ENCODE measurements around the gene POLR3H. TPM values are rescaled to one million over a fixed set of nuclear protein-coding genes. Genes with fewer than 3 reads are reported as not detected.

The POLR3H gene
- total and polyA plus RNA-seq, 2 donors (not counting 3 experiments of a cell fraction or from before 2014, with no cell fraction given): 31.2 to 39.4 TPM

- no peaks in the 10 kb centered on the region for H3K9me1 ChIP-seq (replicated peaks; ENCODE audit: control insufficient read depth, extremely low read depth, insufficient read depth, low read length)
- H4K20me1 ChIP-seq (replicated peaks; ENCODE audit: control insufficient read depth, extremely low read depth, insufficient read depth, low read length): no peaks in the 10 kb centered on the region
- POLR2A ChIA-PET: no interaction called here
- no peaks in the 10 kb centered on the region for H3K9me3 ChIP-seq (replicated peaks; ENCODE audit: control insufficient read depth, insufficient read depth, low read length)
- dilution Hi-C loops (cut with MboI; ENCODE audit: extremely low pct_ligation_motif_present, low sequenced_read_pairs): no loop called here
- TF ChIP-seq FOS (IDR thresholded peaks at IDR 0.05; ENCODE audit: borderline replicate concordance, insufficient read depth, low read length): no peak
- TF ChIP-seq MAX (IDR thresholded peaks at IDR 0.05; ENCODE audit: insufficient read depth, insufficient read length): no peak
- no peak for TF ChIP-seq POLR2AphosphoS5 (IDR thresholded peaks at IDR 0.05; ENCODE audit: insufficient read depth, low read depth, low read length)
- TF ChIP-seq CTCF (IDR thresholded peaks at IDR 0.05; ENCODE audit: extremely low read depth in 1 of 2, insufficient read depth in 1 of 2, low read depth in 1 of 2, low read length in 2 of 2): no peak
- TF ChIP-seq POLR2A (IDR thresholded peaks at IDR 0.05; ENCODE audit: low read depth, low read length): no peak
- TF ChIP-seq MYC (IDR thresholded peaks at IDR 0.05; ENCODE audit: low read depth, low read length): no peak
- TF ChIP-seq GATA2 (IDR thresholded peaks at IDR 0.05; ENCODE audit: insufficient read depth, insufficient read length, low read depth, low read length): no peak
- no peak for TF ChIP-seq EZH2 (IDR thresholded peaks at IDR 0.05; ENCODE audit: borderline replicate concordance, low read depth, low read length, severe bottlenecking)
- intact Hi-C loops (cut with micrococcal nuclease): no loop called here
- no peaks in the 10 kb centered on the region for H3K4me1 ChIP-seq (ENCODE audit: control insufficient read depth, extremely low read depth, insufficient read depth, low read length)
- BruUV-seq (replicated peaks): no TSS peak
- H3K27me3 ChIP-seq (ENCODE audit: control insufficient read depth in 2 of 2, insufficient read depth in 2 of 2, low read length in 2 of 2): no peaks in the 10 kb centered on the region
- peaks cover 0 to 11% of the 10 kb centered on the region in 2 experiments for H3K36me3 ChIP-seq (ENCODE audit: control insufficient read depth in 2 of 2, extremely low read depth in 1 of 2, insufficient read depth in 2 of 2, low read length in 2 of 2)
- H2AFZ ChIP-seq (ENCODE audit: low read depth, low read length): no peak overlapping the region
- no peak overlapping the region for H3K9ac ChIP-seq (replicated peaks; ENCODE audit: extremely low read depth, insufficient read depth, low read length)
- H3K79me2 ChIP-seq (ENCODE audit: control insufficient read depth, insufficient read depth, low read length): peaks cover 6% of the 10 kb centered on the region
- CTCF ChIA-PET: interaction anchor here (0.9 to 4.8 kb wide), 6 partner anchors 9 to 95 kb away, joined by 3 to 38 read pairs (median 4); no protein-coding TSS in a partner anchor
- no peak overlapping the region for H3K4me3 ChIP-seq (replicated peaks in 1 of 3; ENCODE audit: insufficient read depth in 1 of 3, low read depth in 1 of 3, low read length in 3 of 3)
- DNase-seq (ENCODE audit: low read depth, low spot score) (no peak), FAIRE-seq (no peak)
- H3K4me2 ChIP-seq (ENCODE audit: insufficient read depth, low read length): no peak overlapping the region
- no peak overlapping the region for H3K27ac ChIP-seq (ENCODE audit: insufficient read depth, low read depth, low read length)
Observed at GRCh38 chr22:41499624-41500280, 44.5 kb downstream of the POLR3H start.

Data from endothelial cell of umbilical vein (primary cell).